PC-3 (cell line): ENCODE data around the gene SNHG17.

Source experiments
- EZH2 ChIP-seq: fragments of 300-600 bp; sonication (generic); IDR thresholded peaks from one replicate; pipeline ENCODE4 v1.6.1; 2017; ENCODE audit warnings: antibody characterized with exemption, mild to moderate bottlenecking, low read length; ENCODE audit not compliant: unreplicated experiment
- TF ChIP-seq, protein P1 (sequence below): fragments of 300-600 bp; sonication (generic); conservative IDR thresholded peaks from 2 replicates; pipeline ENCODE4 v1.5.1; 2017; ENCODE audit warnings: antibody characterized with exemption, low read depth, mild to moderate bottlenecking, low read length

GRCh38 chr20:38430679-38431325 is 4.3 kb downstream of the SNHG17 start:
- TF ChIP-seq, protein P1, sequence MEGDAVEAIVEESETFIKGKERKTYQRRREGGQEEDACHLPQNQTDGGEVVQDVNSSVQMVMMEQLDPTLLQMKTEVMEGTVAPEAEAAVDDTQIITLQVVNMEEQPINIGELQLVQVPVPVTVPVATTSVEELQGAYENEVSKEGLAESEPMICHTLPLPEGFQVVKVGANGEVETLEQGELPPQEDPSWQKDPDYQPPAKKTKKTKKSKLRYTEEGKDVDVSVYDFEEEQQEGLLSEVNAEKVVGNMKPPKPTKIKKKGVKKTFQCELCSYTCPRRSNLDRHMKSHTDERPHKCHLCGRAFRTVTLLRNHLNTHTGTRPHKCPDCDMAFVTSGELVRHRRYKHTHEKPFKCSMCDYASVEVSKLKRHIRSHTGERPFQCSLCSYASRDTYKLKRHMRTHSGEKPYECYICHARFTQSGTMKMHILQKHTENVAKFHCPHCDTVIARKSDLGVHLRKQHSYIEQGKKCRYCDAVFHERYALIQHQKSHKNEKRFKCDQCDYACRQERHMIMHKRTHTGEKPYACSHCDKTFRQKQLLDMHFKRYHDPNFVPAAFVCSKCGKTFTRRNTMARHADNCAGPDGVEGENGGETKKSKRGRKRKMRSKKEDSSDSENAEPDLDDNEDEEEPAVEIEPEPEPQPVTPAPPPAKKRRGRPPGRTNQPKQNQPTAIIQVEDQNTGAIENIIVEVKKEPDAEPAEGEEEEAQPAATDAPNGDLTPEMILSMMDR: no peak
- no peak for TF ChIP-seq EZH2
